Measurements from ENCODE around the gene PLCH1. TPM values are rescaled to one million over a fixed set of nuclear protein-coding genes. Genes with fewer than 3 reads are reported as not detected.

The PLCH1 gene
- polyA plus RNA-seq, 1 donor (not counting 4 experiments of a cell fraction or from before 2014, with no cell fraction given) = 0.05 TPM

DNA sequence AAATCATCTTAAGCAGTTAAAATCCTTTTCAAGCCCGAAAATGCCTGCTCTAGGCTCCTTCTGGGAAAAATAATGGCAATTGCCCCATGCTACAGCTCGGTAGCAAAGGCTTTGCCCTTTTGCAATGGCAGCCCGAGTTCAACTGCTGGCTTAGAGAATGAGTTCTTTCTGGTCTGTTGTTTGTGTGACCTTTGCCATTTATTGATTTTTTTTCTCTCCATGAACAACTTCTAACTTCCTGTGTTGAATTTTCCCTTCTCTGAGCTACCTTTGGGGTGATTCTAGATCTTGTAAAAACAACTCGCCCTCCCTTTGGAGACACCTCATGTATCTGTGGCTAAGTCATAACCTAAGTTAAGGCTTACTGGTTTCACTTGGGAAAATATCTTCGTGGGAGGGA lies 139.3 kb downstream of the PLCH1 start:
- FAIRE-seq (no peak), DNase-seq (ENCODE audit: low read depth, low spot score) (no peak)
- Histone ChIP-seq H3K79me2 (ENCODE audit: control insufficient read depth, insufficient read depth, low read length) (no peaks in the 10 kb centered on the region), H3K9me3 (ENCODE audit: control insufficient read depth, low read depth, low read length) (no peaks in the 10 kb centered on the region), H3K27me3 (ENCODE audit: control insufficient read depth, extremely low read depth, insufficient read depth, low read length) (no peaks in the 10 kb centered on the region), H2AFZ (ENCODE audit: control insufficient read depth, low read length) (no peak overlapping the region), H4K20me1 (ENCODE audit: control insufficient read depth, extremely low read depth, insufficient read depth, low read length) (no peaks in the 10 kb centered on the region), H3K9me1 (ENCODE audit: control insufficient read depth, extremely low read depth, insufficient read depth, low read length) (no peaks in the 10 kb centered on the region), H3K36me3 (ENCODE audit: control insufficient read depth in 2 of 2, extremely low read depth in 1 of 2, insufficient read depth in 2 of 2, low read length in 2 of 2) (no peaks in the 10 kb centered on the region), H3K4me2 (ENCODE audit: control insufficient read depth, extremely low read depth, insufficient read depth, low read depth, low read length) (no peak overlapping the region), H3K27ac (ENCODE audit: control insufficient read depth, insufficient read depth, low read length) (no peak overlapping the region), H3K4me3 (ENCODE audit: control insufficient read depth in 2 of 3, extremely low read depth in 1 of 3, insufficient read depth in 2 of 3, low read depth in 1 of 3, low read length in 3 of 3) (no peak overlapping the region), H3K9ac (ENCODE audit: control insufficient read depth, extremely low read depth, insufficient read depth, low read length) (no peak overlapping the region), H3K4me1 (ENCODE audit: control insufficient read depth, extremely low read depth, insufficient read depth, low read length) (no peaks in the 10 kb centered on the region)
- TF ChIP-seq, protein P1, sequence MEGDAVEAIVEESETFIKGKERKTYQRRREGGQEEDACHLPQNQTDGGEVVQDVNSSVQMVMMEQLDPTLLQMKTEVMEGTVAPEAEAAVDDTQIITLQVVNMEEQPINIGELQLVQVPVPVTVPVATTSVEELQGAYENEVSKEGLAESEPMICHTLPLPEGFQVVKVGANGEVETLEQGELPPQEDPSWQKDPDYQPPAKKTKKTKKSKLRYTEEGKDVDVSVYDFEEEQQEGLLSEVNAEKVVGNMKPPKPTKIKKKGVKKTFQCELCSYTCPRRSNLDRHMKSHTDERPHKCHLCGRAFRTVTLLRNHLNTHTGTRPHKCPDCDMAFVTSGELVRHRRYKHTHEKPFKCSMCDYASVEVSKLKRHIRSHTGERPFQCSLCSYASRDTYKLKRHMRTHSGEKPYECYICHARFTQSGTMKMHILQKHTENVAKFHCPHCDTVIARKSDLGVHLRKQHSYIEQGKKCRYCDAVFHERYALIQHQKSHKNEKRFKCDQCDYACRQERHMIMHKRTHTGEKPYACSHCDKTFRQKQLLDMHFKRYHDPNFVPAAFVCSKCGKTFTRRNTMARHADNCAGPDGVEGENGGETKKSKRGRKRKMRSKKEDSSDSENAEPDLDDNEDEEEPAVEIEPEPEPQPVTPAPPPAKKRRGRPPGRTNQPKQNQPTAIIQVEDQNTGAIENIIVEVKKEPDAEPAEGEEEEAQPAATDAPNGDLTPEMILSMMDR (optimal IDR thresholded peaks at IDR 0.05 in 1 of 3, IDR thresholded peaks at IDR 0.05 in 1 of 3, conservative IDR thresholded peaks at IDR 0.05 in 1 of 3; ENCODE audit: extremely low read depth in 1 of 3, insufficient read depth in 2 of 3, low read length in 3 of 3) = no peak
- TF ChIP-seq EZH2 (IDR thresholded peaks at IDR 0.05; ENCODE audit: low read length) = no peak
- dilution Hi-C loops (cut with MboI; ENCODE audit: extremely low pct_ligation_motif_present, low sequenced_read_pairs) = no loop called here

DNA sequence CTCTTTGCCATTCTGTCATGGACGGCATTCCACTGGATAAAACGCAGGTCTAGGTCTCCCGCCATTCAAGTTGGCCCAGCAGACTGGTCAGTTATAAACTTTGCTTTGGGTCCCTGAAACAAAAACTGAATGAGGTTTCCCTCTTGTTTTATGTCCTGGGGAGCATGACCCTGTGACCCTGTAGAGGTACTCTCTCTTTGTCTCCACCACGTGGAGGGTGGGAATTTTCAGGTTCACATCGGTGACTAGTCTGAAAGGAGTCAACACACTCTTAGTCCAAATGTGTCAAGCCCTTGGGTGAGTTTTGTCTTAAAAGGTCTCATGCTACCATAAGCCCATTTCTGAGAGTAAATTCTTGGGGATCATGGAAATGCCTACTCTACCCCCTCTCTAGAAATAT lies 139.9 kb downstream of the PLCH1 start:
- H3K4me2 ChIP-seq (ENCODE audit: control insufficient read depth, extremely low read depth, insufficient read depth, low read depth, low read length) = no peak overlapping the region
- no peaks in the 10 kb centered on the region for H3K9me1 ChIP-seq (ENCODE audit: control insufficient read depth, extremely low read depth, insufficient read depth, low read length)
- H3K27ac ChIP-seq (ENCODE audit: control insufficient read depth, insufficient read depth, low read length) = no peak overlapping the region
- H2AFZ ChIP-seq (ENCODE audit: control insufficient read depth, low read length) = no peak overlapping the region
- H3K4me3 ChIP-seq (ENCODE audit: control insufficient read depth in 2 of 3, extremely low read depth in 1 of 3, insufficient read depth in 2 of 3, low read depth in 1 of 3, low read length in 3 of 3) = no peak overlapping the region
- no peaks in the 10 kb centered on the region for H3K27me3 ChIP-seq (ENCODE audit: control insufficient read depth, extremely low read depth, insufficient read depth, low read length)
- DNase-seq (ENCODE audit: low read depth, low spot score) (no peak), FAIRE-seq (no peak)
- H3K9me3 ChIP-seq (ENCODE audit: control insufficient read depth, low read depth, low read length) = no peaks in the 10 kb centered on the region
- TF ChIP-seq, protein P1 (optimal IDR thresholded peaks at IDR 0.05 in 1 of 3, IDR thresholded peaks at IDR 0.05 in 1 of 3, conservative IDR thresholded peaks at IDR 0.05 in 1 of 3; ENCODE audit: extremely low read depth in 1 of 3, insufficient read depth in 2 of 3, low read length in 3 of 3) = no peak
- TF ChIP-seq EZH2 (IDR thresholded peaks at IDR 0.05; ENCODE audit: low read length) = no peak
- no peaks in the 10 kb centered on the region for H4K20me1 ChIP-seq (ENCODE audit: control insufficient read depth, extremely low read depth, insufficient read depth, low read length)
- dilution Hi-C loops (cut with MboI; ENCODE audit: extremely low pct_ligation_motif_present, low sequenced_read_pairs) = no loop called here
- H3K79me2 ChIP-seq (ENCODE audit: control insufficient read depth, insufficient read depth, low read length) = no peaks in the 10 kb centered on the region
- H3K4me1 ChIP-seq (ENCODE audit: control insufficient read depth, extremely low read depth, insufficient read depth, low read length) = no peaks in the 10 kb centered on the region
- H3K36me3 ChIP-seq (ENCODE audit: control insufficient read depth in 2 of 2, extremely low read depth in 1 of 2, insufficient read depth in 2 of 2, low read length in 2 of 2) = no peaks in the 10 kb centered on the region
- no peak overlapping the region for H3K9ac ChIP-seq (ENCODE audit: control insufficient read depth, extremely low read depth, insufficient read depth, low read length)
